Islet of Langerhans (tissue), 1 donor: ENCODE data around the gene RCL1.
"Not testable (repeated sequence)": the region's sequence is repeated elsewhere in the genome, so short reads cannot be mapped to it uniquely, and the experiment has no call there.

Source experiments
- FAIRE-seq: peaks from one replicate; lab custom pipeline; 2011; peaks lifted over from hg19 to GRCh38; lab: Jason Lieb, UNC

The RCL1 gene

DNA sequence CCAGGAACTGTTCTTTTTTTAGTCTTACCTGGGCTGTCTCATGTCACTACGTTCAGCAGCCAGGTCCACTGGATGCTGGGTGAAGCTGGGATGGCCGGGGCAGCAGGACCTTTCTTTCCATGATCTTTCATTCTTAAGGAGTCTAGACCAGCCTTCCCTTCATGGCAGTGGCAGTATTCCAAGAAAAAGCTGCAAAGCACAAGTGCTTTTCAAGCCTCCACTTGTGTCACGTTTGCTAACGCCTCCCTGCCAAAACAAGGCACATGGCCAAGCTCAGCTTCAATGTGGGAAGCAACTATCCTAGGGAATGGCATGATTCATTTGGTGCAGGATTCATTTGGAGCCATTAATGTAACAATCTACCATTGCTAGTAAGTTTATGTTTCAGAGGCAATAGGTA lies 94.8 kb downstream of the RCL1 start:
- no peak for FAIRE-seq

DNA sequence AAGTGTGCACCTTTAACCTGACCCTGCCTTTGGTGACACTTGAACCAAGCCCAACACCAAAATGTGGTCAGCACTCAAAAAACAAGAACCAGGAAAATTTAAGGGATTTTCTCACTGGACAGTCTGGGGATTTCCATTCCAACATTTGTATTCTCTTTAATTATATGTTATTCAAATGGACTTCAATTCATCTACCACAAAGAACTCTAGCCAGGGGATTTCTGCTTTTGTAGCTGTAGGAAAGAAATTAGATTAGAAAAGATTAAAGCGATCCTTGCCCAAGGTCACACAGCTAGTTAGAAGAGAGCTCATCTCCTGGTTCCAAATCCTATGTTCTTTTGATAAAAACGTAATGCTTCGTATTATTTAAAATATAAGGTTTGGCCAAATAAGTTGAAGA lies 97.5 kb downstream of the RCL1 start:
- FAIRE-seq: no peak

DNA sequence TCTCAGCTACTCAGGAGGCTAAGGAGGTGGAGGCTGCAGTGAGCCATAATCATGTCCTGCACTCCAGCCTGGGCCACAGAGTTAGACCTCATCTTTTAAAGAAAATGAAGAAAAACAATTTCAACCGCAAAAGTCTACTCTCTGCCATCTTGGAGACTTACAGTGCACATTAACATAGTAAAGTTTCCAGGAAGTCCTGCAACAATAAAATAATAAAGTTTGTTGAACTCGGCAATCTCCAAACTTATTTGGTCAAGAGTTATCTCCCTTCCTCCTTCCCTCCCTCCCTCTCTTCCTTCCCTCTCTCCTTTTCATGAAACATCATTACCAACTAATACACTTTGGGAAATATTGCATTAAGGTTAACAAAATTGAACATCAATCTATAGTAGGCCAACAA lies 98.2 kb downstream of the RCL1 start:
- no peak for FAIRE-seq

DNA sequence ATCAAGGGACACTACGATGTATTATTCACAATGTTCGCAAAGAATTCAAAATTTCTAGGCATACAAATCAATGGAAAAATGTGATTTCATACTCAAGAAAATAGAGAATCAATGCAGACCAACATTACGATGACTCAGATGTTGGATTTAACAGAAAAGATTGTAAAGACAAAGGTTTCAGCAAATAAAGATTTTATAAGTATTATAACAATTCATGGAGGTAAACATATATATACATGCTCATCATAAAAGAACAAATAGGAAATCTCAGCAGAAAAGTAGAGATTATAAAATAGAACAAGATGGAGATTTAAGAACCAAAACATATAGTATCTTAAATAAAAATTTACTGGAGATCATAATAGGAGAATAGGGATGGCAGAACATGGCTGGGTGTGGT lies 98.9 kb downstream of the RCL1 start:
- no peak for FAIRE-seq

DNA sequence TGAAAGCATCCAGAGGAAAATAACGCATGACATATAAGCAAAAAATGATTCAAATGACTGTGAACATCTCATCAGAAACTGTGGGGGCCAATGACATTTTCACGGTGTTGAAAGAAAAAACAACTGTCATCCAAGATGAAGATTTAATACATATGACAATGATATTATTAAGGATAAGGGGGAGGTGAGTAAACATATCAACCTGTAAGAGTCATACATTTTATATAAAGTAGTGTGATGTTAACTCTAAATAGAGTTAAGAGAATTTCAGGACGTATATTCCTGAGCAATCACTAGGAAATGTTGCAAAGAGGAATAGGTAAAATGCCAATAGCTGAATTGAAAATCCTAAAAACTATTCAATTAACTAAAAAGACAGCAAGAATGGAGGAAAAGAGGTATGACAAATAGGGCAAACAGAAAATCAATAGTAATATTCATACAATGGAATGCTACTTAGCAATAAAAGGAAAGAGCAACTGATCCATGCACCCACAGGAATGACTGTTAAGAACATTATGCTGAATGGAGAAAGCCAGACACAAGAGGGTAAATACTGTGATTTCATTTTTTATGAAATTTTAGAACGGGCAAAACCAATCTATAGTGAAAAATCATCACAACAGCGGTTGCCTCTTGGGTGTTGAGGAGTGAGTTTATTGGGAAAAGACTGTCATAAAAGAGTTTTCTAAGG lies 99.9 kb downstream of the RCL1 start:
- FAIRE-seq: no peak

DNA sequence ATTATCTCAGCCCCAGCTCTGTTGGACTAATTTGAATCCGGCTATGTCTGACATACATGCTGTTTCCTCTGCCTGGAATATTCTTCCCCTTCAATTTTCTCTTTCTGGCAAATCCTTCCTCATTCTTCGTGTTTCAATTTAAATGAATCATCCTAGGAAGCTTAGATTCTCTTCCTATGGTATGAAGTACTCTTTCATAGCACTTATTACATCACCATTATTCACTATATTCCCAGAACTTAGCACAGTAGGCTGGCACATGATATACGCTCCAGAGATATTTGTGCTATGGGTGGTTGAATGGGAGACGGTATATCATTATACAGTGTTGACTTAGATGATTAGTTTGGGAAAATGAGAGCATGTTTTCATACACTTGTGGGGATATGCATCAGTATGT lies 101.3 kb downstream of the RCL1 start:
- no peak for FAIRE-seq

DNA sequence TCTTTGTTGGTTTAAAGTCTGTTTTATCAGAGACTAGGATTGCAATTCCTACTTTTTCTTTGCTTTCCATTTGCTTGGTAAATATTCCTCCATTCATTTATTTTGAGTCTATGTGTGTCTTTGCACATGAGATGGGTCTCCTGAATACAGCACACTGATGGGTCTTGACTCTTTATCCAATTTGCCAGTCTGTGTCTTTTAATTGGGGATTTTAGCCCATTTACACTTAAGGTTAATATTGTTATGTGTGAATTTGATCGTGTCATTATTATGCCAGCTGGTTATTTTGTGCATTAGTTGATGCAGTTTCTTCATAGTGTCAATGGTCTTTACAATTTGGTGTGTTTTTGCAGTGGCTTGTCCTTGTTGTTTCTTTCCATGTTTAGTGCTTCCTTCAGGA lies 107.1 kb downstream of the RCL1 start:
- FAIRE-seq: not testable (repeated sequence)

DNA sequence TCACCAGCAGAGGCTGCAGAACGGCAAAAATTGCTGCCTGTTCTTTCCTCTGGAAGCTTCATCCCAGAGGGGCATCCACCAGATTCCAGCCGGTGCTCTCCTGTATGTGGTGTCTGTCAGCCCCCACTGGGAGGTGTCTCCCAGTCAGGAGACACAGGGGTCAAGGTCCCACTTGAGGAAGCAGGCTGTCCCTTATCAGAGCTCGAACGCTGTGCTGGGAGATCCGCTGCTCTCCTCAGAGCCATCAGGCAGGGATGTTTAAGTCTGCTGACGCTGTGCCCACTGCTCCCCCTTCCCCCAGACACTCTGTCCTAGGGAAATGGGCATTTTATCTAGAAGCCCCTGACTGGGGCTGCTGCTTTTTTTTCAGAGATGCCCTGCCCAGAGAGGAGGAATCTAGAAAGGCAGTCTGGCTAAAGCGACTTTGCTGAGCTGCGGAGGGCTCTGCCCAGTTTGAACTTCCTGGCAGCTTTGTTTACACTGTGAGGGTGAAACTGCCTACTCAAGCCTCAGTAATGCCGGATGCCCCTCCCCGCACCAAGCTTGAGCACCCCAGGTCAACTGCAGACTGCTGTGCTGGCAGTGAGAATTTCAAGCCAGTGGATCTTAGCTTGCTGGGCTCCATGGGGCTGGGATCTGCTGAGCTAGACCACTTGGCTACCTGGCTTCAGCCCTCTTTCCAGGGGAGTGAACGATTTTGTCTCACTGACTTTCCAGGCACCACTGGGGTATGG lies 108.8 kb downstream of the RCL1 start:
- not testable (repeated sequence) for FAIRE-seq

DNA sequence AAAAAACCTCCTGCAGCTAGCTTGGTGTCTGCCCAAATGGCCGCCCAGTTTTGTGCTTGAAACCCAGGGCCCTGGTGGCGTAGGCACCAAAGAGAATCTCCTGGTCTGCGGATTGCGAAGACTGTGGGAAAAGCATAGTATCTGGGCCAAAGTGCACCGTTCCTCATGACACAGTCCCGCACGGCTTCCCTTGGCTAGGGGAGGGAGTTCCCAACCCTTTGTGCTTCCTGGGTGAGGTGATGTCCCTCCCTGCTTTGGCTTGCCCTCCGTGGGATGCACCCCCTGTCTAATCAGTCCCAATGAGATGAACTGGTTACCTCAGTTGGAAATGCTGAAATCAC lies 109.4 kb downstream of the RCL1 start:
- no peak for FAIRE-seq

DNA sequence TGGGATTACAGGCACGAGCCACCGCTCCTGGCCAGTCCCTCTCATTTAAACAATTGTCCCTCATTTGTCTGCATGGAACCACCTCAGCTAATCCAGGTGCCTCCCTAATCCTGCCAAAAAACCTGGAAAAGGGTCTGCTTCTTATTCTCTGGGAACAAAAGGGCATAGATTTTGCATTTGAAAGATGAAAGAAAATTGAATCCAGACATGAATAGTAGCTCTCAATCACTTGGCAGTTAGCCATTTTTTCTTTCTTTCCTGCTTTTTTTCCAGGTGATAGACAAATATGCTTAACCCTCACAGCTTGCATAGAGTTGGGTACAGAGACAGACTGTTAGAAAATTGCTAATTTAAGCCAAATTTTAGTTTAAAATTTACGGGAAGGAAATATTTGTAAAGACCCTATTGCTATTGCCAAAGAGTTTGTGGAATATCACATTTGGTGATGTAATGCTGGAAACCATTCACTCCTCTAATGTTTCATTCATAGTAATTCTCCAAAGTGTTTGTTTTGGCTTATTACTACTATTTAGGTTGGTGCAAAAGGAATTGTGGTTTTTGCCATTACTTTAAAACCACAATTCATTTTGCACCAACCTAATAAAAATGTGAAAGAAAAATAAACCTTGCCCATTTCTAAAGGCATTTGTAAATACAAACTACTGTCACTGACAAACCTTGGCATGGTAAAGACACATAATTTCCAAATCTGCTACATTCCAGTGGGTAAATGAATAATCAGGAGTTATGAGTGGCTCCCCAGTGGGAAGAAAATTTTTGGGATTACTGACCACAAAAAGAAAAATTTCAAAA lies 111.8 kb downstream of the RCL1 start:
- no peak for FAIRE-seq

DNA sequence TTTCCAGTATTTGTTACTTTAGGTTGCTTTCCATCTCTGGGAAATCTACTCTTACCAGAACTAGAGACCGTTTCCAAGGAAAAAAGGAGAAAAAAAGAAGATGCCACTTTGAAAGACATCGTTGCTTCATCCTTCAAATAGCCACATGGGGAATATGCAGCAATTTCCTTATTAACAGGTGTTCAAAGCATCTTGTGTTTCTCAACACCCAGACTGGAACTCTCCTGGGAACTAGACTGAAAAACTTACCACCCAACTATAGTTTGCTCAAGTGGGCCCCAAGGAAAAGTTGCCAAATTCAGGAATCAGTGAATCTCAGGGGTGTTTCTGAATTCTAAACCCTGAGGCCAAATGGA lies 112.4 kb downstream of the RCL1 start:
- no peak for FAIRE-seq
